ENCODE data around the gene ANKS1B.
A peak's percentile ranks its signal among the peaks of the same experiment; 100 is the strongest.

Gene ANKS1B

DNA sequence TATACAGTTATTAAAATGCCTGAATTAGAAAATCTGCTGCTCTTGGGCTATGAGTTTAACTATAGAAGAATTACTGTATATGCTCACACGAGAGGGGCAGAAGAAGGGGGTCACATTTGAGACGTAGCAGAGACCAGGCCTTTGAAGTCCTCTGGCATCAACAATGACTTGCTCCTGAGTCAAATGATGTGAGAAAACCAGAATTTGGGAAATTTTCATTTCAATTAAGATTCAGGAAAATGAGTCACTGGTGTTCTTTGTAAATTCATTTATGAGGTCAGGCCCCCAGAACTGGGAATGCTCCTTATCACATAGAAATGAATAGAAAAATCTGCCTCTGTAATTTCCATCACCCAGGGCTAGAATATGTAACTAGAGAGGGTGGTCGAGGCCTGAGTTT, 1246.7 kb downstream of the ANKS1B start:
- no peak for DNase-seq

DNA sequence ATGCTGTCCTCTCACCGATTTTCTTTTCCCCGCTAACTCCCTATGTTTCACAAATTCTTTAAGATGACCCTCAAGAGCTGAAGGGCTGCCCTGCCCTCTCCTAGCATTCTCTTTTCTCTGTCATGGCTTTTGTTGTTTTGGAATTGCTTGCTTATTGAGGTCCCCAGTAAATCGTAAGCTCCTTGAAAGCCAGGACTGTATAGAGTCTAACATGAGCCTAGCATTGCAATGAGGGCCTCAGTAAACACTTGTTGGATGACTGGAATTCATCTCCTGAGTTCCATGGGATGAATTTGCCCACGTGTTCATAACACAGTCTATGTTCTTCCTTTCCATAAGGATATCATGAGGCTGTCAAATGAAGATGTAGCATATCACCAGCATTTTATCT, 1247.4 kb downstream of the ANKS1B start:
- DNase-seq = no peak

GRCh38 chr12:98736352-98737321, 1248.1 kb downstream of the ANKS1B start:
- DNase-seq = no peak

DNA sequence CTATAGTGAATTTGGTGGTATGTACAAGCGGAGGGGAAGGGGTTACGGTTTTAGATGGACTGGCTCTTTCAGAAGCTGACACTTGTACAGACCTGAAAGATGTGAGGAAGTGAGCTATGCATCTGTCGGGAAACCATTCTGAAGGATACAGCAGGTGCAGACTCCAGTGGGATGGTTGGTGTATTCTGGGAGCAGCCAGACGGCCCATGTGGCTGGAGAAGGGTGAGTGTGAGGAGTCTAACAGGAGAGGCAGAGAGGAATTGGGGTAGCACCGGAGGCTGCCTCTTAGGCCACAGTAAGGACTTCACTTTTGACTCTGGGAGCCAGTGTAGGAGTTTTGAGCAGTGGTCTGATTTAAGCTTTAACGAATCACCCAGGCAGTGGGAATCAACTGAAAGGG, 1248.9 kb downstream of the ANKS1B start:
- DNase-seq = no peak

- no peak for DNase-seq
These were observed 1250.9 kb downstream of the ANKS1B start for GRCh38 chr12:98733667-98734350.

DNA sequence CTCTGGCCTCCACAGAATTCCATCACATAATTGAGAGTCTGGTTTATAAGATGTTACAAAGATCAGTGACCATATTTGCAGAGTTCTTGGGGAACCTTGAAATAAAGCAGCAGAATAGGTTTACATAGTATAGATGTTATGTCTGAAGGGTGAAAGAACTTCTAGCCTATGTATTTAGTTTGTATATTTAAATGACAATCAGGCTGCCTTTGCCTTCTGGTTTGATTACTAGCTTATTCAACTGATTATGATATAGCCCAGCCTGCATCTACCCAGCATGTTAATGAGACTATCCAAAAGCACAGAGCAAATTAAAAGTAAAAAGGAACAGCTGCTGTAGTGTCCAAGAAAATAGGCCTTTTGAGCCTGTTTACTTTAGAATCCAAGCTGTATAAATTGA, 1254.3 kb downstream of the ANKS1B start:
- no peak for DNase-seq

DNA sequence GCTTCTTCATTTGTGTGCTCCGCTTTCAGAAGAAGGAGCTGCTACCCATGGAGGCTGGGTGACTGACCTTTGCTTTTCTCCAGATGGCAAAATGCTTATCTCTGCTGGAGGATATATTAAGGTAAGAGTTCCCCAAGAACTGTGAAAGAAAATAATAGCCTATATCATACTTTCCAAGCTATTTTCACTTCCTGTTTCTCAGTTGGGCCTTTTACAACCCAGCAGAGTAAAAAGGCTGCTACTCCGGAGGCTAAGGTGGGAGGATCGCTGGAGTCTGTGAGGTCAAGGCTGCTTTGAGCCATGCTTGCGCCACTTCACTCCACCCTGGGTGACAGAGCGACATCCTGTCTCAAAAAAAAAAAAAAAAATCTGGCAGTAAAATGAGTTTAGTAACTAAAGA, 1257.5 kb downstream of the ANKS1B start:
- DNase-seq = no peak

DNA sequence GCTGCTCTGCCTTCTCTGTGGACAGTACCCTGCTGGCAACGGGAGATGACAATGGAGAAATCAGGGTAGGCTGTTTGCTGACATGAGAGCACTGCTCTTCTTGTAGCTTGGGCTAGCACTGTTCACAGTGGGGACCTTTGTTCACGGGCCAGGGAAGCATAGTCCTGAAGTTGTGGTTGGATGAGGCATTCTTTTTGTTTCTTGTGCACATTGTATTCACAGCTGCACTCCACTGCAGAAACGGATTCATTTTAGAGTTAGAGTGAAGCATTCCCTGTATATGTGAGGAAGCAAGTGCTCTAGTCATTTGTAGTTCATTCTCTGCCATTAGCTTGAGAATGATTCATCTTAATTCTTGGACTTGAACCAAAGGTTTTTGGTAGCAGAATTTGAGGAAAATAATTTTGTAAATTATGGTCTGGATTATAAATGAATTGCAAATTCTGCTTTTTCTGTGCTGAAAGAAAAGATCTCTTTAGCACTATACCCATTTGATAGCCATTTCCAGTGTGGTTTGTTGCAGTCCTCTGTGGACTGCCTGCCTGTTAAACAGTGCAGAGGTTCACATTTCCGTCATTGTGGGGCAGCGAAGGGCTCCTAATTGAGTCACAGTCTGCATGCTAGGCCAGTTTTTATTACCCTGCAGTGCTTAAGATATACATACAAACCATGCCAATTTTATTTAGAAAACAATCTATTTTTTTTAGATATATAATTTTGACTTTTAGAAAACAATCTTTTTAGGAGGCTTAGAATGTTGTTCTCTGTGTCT, 1259.1 kb downstream of the ANKS1B start:
- DNase-seq = peak; percentile 45

GRCh38 chr12:98724384-98725155, 1260.2 kb downstream of the ANKS1B start:
- DNase-seq = no peak

GRCh38 chr12:98721204-98721702, 1263.5 kb downstream of the ANKS1B start:
- no peak for DNase-seq

GRCh38 chr12:98719515-98720504, 1264.9 kb downstream of the ANKS1B start:
- DNase-seq = no peak

GRCh38 chr12:98714426-98714825, 1270.3 kb downstream of the ANKS1B start:
- no peak for DNase-seq

DNA sequence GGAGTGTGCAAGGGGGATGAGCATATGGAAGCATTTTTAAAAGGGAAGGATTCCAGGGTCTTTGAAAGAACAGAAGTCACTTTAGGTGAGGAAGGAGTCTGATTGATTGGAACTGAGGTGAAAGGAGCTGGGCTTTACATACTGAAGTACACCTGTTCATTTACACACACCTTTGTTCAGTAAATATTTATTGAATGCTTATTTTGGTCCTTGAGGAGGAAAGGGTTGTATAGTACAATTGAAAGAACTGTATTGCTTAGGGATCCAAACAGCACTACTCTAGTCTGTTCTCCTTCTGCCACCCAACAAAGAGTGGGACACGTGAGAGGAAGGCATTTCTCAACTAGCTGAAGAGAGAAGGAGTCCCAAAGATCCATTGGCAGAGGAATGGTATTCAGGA, 1275.7 kb downstream of the ANKS1B start:
- DNase-seq = no peak

DNA sequence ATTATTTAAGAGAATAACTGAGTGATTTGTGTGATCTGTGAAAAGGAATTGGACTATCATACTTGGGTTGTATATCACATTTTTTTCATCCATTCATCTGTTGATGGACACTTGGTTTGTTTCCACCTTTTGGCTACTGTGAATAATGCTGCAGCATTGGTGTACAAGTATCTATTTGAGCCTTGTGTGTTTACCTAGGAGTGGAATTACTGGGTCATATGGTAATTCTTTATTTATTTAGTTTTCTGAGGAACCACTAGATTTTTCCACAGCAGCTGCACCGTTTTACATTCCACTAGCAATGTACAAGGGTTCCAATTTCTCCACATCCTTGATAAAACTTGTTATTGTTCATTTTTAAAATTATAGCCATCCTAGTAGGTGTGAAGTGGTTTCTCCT, 1283.6 kb downstream of the ANKS1B start:
- DNase-seq = no peak

DNA sequence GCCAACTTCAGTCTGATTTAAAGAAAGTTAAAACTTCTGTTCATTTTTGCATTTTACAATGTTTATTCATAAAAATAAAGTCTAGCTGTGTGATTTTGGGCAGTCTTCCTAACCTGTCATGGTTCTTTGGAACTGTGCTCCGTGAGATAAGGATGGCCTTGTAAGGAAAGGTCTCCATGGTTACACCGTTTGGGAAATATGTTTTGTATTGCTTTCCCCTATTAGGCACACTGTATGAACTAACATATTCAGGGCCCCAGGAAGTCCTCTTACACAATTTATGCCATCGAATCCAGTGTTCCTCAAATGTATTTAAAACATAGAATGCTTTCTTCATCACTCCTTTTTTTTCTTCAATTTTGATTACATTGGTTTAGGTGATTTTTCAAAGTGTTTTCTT, 1285.2 kb downstream of the ANKS1B start:
- DNase-seq = no peak

DNA sequence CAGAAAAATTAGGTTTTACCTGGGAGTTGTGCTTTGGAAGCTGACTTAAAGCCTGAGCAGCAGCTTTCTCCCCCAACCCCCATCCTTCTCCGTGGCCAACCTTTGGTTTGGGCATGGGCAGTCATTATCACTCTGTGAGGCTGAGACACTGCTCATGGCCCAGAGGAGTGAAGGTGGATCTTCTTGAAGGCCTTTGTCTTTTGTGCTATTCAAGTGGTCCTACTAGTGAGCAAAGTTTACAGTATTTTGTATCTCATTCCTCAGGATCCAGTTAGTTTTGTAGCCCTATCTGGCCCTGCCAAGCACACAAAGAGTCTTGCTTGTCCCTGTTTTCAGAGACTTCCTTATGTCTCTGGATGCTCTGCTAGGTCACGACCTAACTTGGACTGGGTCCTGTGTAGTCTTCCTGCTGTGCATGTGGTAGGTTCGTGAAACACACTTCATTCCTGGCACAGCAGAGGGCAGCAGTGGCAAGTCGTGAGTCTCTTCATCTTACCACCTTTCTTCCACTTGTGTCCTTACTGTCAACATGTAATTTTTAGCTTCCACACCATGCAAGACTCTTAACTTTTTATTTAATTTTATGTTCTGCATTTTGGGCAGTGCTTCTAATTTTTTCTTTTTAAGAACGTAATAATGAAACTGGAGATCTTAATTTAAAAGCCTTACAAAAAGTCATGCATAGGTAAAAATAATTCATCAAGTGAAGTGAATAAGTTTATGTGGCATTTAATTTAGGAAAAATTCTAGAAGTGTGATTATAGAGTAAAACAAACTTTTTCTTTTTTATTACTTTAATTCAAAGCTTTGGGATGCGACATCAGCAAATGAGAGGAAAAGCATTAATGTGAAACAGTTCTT, 1285.9 kb downstream of the ANKS1B start:
- DNase-seq = peak; percentile 17

GRCh38 chr12:98697209-98697608, 1287.5 kb downstream of the ANKS1B start:
- DNase-seq = no peak

DNA sequence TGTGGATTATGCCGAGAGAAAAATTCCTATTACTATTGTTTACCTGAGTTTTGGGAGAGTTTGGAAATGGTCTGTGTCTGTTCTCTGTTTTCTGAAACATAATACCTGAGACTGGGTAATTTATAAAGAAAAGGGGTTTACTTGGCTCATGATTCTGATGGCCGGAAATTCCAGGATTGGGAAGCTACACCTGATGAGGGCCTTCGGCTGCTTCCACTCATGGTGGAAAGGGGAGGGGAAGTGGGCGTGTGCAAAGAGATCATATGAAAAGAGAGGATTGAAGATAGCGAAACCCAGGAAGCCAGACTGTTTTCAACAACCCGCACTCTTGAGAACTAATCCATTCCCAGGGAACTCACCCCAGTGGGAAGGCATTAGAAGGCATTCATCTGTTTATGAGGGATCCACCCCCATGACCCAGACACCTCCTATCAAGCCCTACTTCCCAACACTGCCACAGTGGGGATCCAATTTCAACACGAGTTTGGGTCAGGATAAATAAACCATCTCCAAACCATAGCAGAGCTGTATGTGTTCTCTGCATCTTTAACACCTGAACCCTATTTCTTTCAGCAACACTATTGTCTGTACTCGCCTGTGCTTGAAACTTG, 1288.6 kb downstream of the ANKS1B start:
- no peak for DNase-seq

- DNase-seq = no peak
These were observed 1293.4 kb downstream of the ANKS1B start for GRCh38 chr12:98691351-98691750.

DNA sequence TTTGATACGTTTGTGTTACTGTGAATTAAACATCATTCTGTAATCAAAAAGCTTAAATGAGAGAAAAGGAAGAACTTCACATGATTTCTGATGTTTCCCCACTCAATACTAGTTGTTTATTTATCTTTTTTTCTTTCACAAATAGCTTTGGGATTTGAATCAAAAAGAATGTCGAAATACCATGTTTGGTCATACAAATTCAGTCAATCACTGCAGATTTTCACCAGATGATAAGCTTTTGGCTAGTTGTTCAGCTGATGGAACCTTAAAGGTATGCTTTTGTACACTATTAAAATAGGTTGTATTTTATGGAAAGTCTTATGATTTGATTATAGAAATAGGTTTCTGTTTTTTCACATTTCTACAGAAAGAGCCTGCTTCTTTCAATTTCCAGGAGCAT, 1298.1 kb downstream of the ANKS1B start:
- no peak for DNase-seq
